Panc1 (cell line): ENCODE data around the gene TBC1D3I. TPM values are rescaled to one million over a fixed set of nuclear protein-coding genes. Genes with fewer than 3 reads are reported as not detected.
"Not testable (repeated sequence)": the region's sequence is repeated elsewhere in the genome, so short reads cannot be mapped to it uniquely, and the experiment has no call there.

Experiments used
- ATAC-seq: fragments of 200-7000 bp; cut with Tn5 transposase; 2 replicates; pipeline ENCODE4 v1.9.1; 2020; ENCODE audit warnings: mild to moderate bottlenecking, moderate library complexity
- BruUV-seq: library from RNA; stranded (reverse); fragments of 400-500 nt; replicated peaks from 2 replicates; lab custom pipeline; 2021; lab: Mats Ljungman, UMichigan
- CTCF ChIA-PET: fragments of 300-600 bp; sonication (Branson Sonifier 250); formaldehyde crosslinking; loops from one replicate; lab custom pipeline; 2022; ENCODE audit warnings: antibody characterized with exemption; lab: Charles Lee
- POLR2A ChIA-PET: fragments of 300-600 bp; sonication (Branson Sonifier 250); formaldehyde crosslinking; loops from one replicate; lab custom pipeline; 2022; ENCODE audit warnings: antibody characterized with exemption; lab: Charles Lee
- DNase-seq: peaks from one replicate; pipeline ENCODE4 v3.0.0-alpha.2; 2010; ENCODE audit warnings: low read depth, low spot score
- H3K27ac ChIP-seq: 2 replicates; pipeline ENCODE4 v1.5.1; 2011; ENCODE audit warnings: mild to moderate bottlenecking, low read length, inconsistent platforms
- H3K27me3 ChIP-seq: fragments of 200-500 bp; sonication (Bioruptor generic); 2 replicates; pipeline ENCODE4 v1.6.0; 2014; ENCODE audit warnings: low read length, inconsistent platforms; ENCODE audit not compliant: control insufficient read depth, insufficient read depth
- H3K36me3 ChIP-seq: fragments of 200-500 bp; sonication (Bioruptor generic); 2 replicates; pipeline ENCODE4 v1.5.1; 2014; ENCODE audit warnings: inconsistent platforms, mild to moderate bottlenecking, low read length, moderate library complexity; ENCODE audit not compliant: control insufficient read depth, insufficient read depth
- H3K4me1 ChIP-seq: 2 replicates; pipeline ENCODE4 v1.5.1; 2011; ENCODE audit warnings: inconsistent platforms, mild to moderate bottlenecking, low read length, moderate library complexity; ENCODE audit not compliant: control insufficient read depth, insufficient read depth
- H3K4me3 ChIP-seq, 2 experiments: 2 replicates each; pipeline ENCODE4 v1.5.1; 2011 to 2012; ENCODE audit warnings: low read depth in 2 of 2, low read length in 2 of 2, mild to moderate bottlenecking in 2 of 2, inconsistent platforms in 1 of 2, moderate library complexity in 1 of 2
- H3K9me3 ChIP-seq: fragments of 200-500 bp; sonication (Bioruptor generic); 2 replicates; pipeline ENCODE4 v1.5.1; 2014; ENCODE audit warnings: low read depth, mild to moderate bottlenecking, inconsistent platforms, low read length, moderate library complexity; ENCODE audit not compliant: control insufficient read depth, insufficient read depth
- POLR2AphosphoS5 ChIP-seq: IDR thresholded peaks from 2 replicates; pipeline ENCODE4 v1.6.1; 2012; ENCODE audit warnings: mild to moderate bottlenecking, low read depth, low read length, moderate library complexity
- REST ChIP-seq, 2 experiments: IDR thresholded peaks; 2 replicates each; pipeline ENCODE4 v1.6.1; 2011 to 2012; ENCODE audit warnings: low read depth in 2 of 2, control low read depth in 1 of 2, low read length in 1 of 2, mild to moderate bottlenecking in 1 of 2, moderate library complexity in 1 of 2; ENCODE audit not compliant: insufficient read depth in 1 of 2
- SIN3A ChIP-seq: IDR thresholded peaks from 2 replicates; pipeline ENCODE4 v1.6.1; 2012; ENCODE audit warnings: low read depth, mild to moderate bottlenecking, low read length, moderate library complexity, borderline replicate concordance; ENCODE audit not compliant: insufficient read depth
- TCF7L2 ChIP-seq: IDR thresholded peaks from 2 replicates; pipeline ENCODE4 v1.6.1; 2011; ENCODE audit warnings: mild to moderate bottlenecking, low read depth, low read length, inconsistent platforms
- in situ Hi-C: cut with HindIII; loops from 2 replicates; pipeline ENCODE4 v1.10.0; 2016; ENCODE audit warnings: low sequenced_read_pairs, low pct_unique_long_range_greater_than_20kb
- intact Hi-C: fragments of 100-400 bp; cut with micrococcal nuclease; formaldehyde crosslinking; loops from one replicate; pipeline ENCODE4 v1.10.0; 2022; ENCODE audit not compliant: unreplicated experiment
- total RNA-seq: library from RNA; stranded (reverse); gene quantifications from one replicate; pipeline ENCODE4 v1.2.1, GENCODE V29; 2021; ENCODE audit not compliant: unreplicated experiment
- TF ChIP-seq, protein P1 (sequence below): fragments of 450-650 bp; IDR thresholded peaks from 2 replicates; pipeline ENCODE4 v1.5.1; 2017; ENCODE audit warnings: mild to moderate bottlenecking

Gene TBC1D3I
- total RNA-seq, 1 experiment from 2014 or later: 0.54 TPM

- H3K27me3 ChIP-seq, H3K4me1 ChIP-seq, H3K9me3 ChIP-seq, H3K4me3 ChIP-seq, H3K36me3 ChIP-seq, in situ Hi-C loops, H3K27ac ChIP-seq, BruUV-seq, intact Hi-C loops, ATAC-seq, POLR2A ChIA-PET, DNase-seq, CTCF ChIA-PET: not testable (repeated sequence)
Observed at GRCh38 chr17:36210439-36211211, 53.7 kb downstream of the TBC1D3I start, which contains the start of gene CCL4L2. CCL4L2 (plus strand) TSS chr17:36211063.

DNA sequence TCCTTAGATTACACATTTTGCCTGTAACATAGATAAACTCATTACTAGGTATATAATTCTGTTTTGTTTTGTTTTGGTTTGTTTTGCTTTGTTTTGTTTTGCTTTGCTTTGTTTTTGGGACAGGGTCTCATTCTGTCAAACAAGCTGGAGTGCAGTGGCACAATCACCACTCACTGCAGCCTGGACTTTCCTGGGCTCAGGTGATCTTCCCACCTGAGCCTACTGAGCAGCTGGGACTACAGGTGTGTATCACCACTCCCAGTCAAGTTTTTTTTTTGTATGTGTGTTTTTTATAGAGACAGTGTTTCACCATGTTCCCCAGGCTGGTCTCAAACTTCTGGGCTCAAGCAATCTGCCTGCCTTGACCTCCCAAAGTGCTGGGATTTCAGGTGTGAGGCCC lies 54.8 kb downstream of the TBC1D3I start:
- H3K4me3 ChIP-seq: no peak overlapping the region
- H3K4me1 ChIP-seq: no peaks in the 10 kb centered on the region
- POLR2A ChIA-PET: no interaction called here
- no peak overlapping the region for H3K27ac ChIP-seq
- no peaks in the 10 kb centered on the region for H3K36me3 ChIP-seq
- no peak for TF ChIP-seq REST (IDR thresholded peaks at IDR 0.05; ENCODE audit: insufficient read depth in 1 of 2, low read depth in 2 of 2, low read length in 1 of 2)
- no peak for TF ChIP-seq POLR2AphosphoS5
- TF ChIP-seq SIN3A: no peak
- TF ChIP-seq TCF7L2: no peak
- TF ChIP-seq, protein P1, sequence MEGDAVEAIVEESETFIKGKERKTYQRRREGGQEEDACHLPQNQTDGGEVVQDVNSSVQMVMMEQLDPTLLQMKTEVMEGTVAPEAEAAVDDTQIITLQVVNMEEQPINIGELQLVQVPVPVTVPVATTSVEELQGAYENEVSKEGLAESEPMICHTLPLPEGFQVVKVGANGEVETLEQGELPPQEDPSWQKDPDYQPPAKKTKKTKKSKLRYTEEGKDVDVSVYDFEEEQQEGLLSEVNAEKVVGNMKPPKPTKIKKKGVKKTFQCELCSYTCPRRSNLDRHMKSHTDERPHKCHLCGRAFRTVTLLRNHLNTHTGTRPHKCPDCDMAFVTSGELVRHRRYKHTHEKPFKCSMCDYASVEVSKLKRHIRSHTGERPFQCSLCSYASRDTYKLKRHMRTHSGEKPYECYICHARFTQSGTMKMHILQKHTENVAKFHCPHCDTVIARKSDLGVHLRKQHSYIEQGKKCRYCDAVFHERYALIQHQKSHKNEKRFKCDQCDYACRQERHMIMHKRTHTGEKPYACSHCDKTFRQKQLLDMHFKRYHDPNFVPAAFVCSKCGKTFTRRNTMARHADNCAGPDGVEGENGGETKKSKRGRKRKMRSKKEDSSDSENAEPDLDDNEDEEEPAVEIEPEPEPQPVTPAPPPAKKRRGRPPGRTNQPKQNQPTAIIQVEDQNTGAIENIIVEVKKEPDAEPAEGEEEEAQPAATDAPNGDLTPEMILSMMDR: no peak
- no peaks in the 10 kb centered on the region for H3K9me3 ChIP-seq
- DNase-seq (no peak), ATAC-seq (no peak)
- CTCF ChIA-PET: no interaction called here
- intact Hi-C loops: no loop called here
- no TSS peak for BruUV-seq
- in situ Hi-C loops: no loop called here
- no peaks in the 10 kb centered on the region; the same call in 1 of the 2 replicates for H3K27me3 ChIP-seq

DNA sequence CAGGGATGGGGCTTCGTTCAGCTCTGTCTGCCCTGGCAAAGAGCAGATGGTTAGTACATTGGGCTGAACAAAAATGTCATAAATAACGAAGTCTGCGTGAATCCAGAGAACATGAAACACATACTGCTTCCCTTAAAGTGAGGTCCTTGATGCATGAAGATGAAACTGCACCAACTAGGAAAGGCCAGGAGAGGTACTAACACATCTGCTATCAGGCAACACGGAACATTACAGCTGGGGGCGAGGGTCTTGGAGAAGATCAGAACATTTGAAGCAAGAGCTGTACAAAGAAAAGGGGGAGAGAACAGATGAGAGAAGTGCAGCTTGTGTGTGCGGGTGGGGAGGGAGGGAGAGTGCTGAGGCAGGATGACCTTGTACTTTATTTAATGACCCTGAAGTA lies 57.0 kb downstream of the TBC1D3I start:
- in situ Hi-C loops, CTCF ChIA-PET, DNase-seq, H3K9me3 ChIP-seq, BruUV-seq, H3K36me3 ChIP-seq, H3K4me3 ChIP-seq, ATAC-seq, intact Hi-C loops, H3K4me1 ChIP-seq, H3K27me3 ChIP-seq, H3K27ac ChIP-seq, POLR2A ChIA-PET: not testable (repeated sequence)

DNA sequence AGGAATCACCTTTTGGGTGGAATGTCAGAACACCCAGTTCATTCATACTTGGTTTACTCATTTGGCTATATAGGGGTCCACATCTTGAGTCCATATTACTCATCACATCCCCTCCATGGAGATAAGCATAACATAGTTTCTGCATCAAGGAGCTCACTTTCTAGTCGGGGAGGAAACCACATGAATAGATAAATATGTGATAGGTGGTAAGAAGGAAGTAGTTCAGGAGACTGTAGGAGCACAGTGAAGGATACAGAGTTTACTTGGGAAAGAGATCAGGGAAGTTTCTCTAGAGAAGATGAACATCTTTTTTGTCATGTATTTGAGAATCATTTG lies 57.9 kb downstream of the TBC1D3I start:
- in situ Hi-C loops, POLR2A ChIA-PET: not testable (repeated sequence)

More for the DNA sequence above, 57.9 kb downstream of the TBC1D3I start:
- intact Hi-C loops, BruUV-seq, H3K9me3 ChIP-seq, CTCF ChIA-PET, ATAC-seq, H3K4me3 ChIP-seq, H3K27me3 ChIP-seq, H3K36me3 ChIP-seq, DNase-seq, H3K4me1 ChIP-seq, H3K27ac ChIP-seq: not testable (repeated sequence)
